ENCODE data around the gene PDZK1IP1. TPM values are rescaled to one million over a fixed set of nuclear protein-coding genes. Genes with fewer than 3 reads are reported as not detected.

PDZK1IP1 gene
- total RNA-seq, 1 experiment from 2014 or later: 19.6 TPM

GRCh38 chr1:47227341-47228232 lies 37.8 kb upstream of the PDZK1IP1 start:
- H3K36me3 Mint-ChIP-seq (ENCODE audit: insufficient read depth, unreplicated experiment): no peaks in the 10 kb centered on the region
- H3K4me1 Mint-ChIP-seq (ENCODE audit: insufficient read depth, unreplicated experiment): no peaks in the 10 kb centered on the region
- H3K27me3 Mint-ChIP-seq (ENCODE audit: insufficient read depth, unreplicated experiment): peaks cover 33% of the 10 kb centered on the region
- ChIA-PET POLR2A (no interaction called here), CTCF (interaction anchor here (0.6 to 1.3 kb wide), 5 partner anchors 16 to 63 kb away, joined by 3 to 4 read pairs (median 3); no protein-coding TSS in a partner anchor)
- no peaks in the 10 kb centered on the region for H3K9me3 Mint-ChIP-seq (ENCODE audit: unreplicated experiment)
- no peak overlapping the region for H3K4me3 Mint-ChIP-seq (ENCODE audit: unreplicated experiment)
- BruUV-seq (replicated peaks): no TSS peak
- no peak overlapping the region for H3K27ac Mint-ChIP-seq (ENCODE audit: low read depth, unreplicated experiment)
- no peak for DNase-seq (ENCODE audit: unreplicated experiment)
- TF ChIP-seq CTCF (IDR thresholded peaks at IDR 0.05; ENCODE audit: unreplicated experiment): no peak
- intact Hi-C loops (cut with micrococcal nuclease): no loop called here

- TF ChIP-seq CTCF (IDR thresholded peaks at IDR 0.05; ENCODE audit: unreplicated experiment): no peak
- Mint-ChIP-seq H3K36me3 (ENCODE audit: insufficient read depth, unreplicated experiment) (no peaks in the 10 kb centered on the region), H3K27ac (ENCODE audit: low read depth, unreplicated experiment) (no peak overlapping the region), H3K27me3 (ENCODE audit: insufficient read depth, unreplicated experiment) (peaks cover 25% of the 10 kb centered on the region), H3K4me3 (ENCODE audit: unreplicated experiment) (no peak overlapping the region), H3K9me3 (ENCODE audit: unreplicated experiment) (no peaks in the 10 kb centered on the region), H3K4me1 (ENCODE audit: insufficient read depth, unreplicated experiment) (no peaks in the 10 kb centered on the region)
- no peak for DNase-seq (ENCODE audit: unreplicated experiment)
- ChIA-PET CTCF (interaction anchor here (0.6 to 1.3 kb wide), 3 partner anchors 15 to 36 kb away, joined by 3 to 4 read pairs (median 3); no protein-coding TSS in a partner anchor), POLR2A (no interaction called here)
- intact Hi-C loops (cut with micrococcal nuclease): no loop called here
- no TSS peak for BruUV-seq (replicated peaks)
Measured at GRCh38 chr1:47226839-47227215, 37.0 kb upstream of the PDZK1IP1 start.

GRCh38 chr1:47226121-47226838 lies 36.4 kb upstream of the PDZK1IP1 start:
- Mint-ChIP-seq H3K27ac (ENCODE audit: low read depth, unreplicated experiment) (no peak overlapping the region), H3K9me3 (ENCODE audit: unreplicated experiment) (no peaks in the 10 kb centered on the region), H3K4me1 (ENCODE audit: insufficient read depth, unreplicated experiment) (no peaks in the 10 kb centered on the region), H3K36me3 (ENCODE audit: insufficient read depth, unreplicated experiment) (no peaks in the 10 kb centered on the region), H3K4me3 (ENCODE audit: unreplicated experiment) (no peak overlapping the region), H3K27me3 (ENCODE audit: insufficient read depth, unreplicated experiment) (peaks cover 20% of the 10 kb centered on the region)
- DNase-seq (ENCODE audit: unreplicated experiment): no peak
- ChIA-PET CTCF (interaction anchor here (0.6 to 1.3 kb wide), 3 partner anchors 33 to 37 kb away, joined by 3 to 4 read pairs (median 3); no protein-coding TSS in a partner anchor), POLR2A (no interaction called here)
- intact Hi-C loops (cut with micrococcal nuclease): no loop called here
- BruUV-seq (replicated peaks): no TSS peak
- no peak for TF ChIP-seq CTCF (IDR thresholded peaks at IDR 0.05; ENCODE audit: unreplicated experiment)

GRCh38 chr1:47225430-47226100 lies 35.7 kb upstream of the PDZK1IP1 start:
- intact Hi-C loops (cut with micrococcal nuclease): no loop called here
- Mint-ChIP-seq H3K4me1 (ENCODE audit: insufficient read depth, unreplicated experiment) (no peaks in the 10 kb centered on the region), H3K27ac (ENCODE audit: low read depth, unreplicated experiment) (no peak overlapping the region), H3K27me3 (ENCODE audit: insufficient read depth, unreplicated experiment) (peaks cover 13% of the 10 kb centered on the region), H3K4me3 (ENCODE audit: unreplicated experiment) (no peak overlapping the region), H3K36me3 (ENCODE audit: insufficient read depth, unreplicated experiment) (peaks cover 6% of the 10 kb centered on the region), H3K9me3 (ENCODE audit: unreplicated experiment) (no peaks in the 10 kb centered on the region)
- TF ChIP-seq CTCF (IDR thresholded peaks at IDR 0.05; ENCODE audit: unreplicated experiment): no peak
- POLR2A ChIA-PET: no interaction called here
- BruUV-seq (replicated peaks): no TSS peak
- CTCF ChIA-PET: interaction anchor here (0.6 kb wide), 2 partner anchors 32 to 133 kb away, joined by 3 read pairs; no protein-coding TSS in a partner anchor
- no peak for DNase-seq (ENCODE audit: unreplicated experiment)

Measured in MCF 10A (cell line).